NCI-H1092 (cell line): ENCODE data around the gene ENTPD6.
A peak's percentile ranks its signal among the peaks of the same experiment; 100 is the strongest.

Experiments
- DNase-seq: peaks from one replicate; lab custom pipeline; 2025; lab: John Stamatoyannopoulos, UW

ENTPD6 gene

DNA sequence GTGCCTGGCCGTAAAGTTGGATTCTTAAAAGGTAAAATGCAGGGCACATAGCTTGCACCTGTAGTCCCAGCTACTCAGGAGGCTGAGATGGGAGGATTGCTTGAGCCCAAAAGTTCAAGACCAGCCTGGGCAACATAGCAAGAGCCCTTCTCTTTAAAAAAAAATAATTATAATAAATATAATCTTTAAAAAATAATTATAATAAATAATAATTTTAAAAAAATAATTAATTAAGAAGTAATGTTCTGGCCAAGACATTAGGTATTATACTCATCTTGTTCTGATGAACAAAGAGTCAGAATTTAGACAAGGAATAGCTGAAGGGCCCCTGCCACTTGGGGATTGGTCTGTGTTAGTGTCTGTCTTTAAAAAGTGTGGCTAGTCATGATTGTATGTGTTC, 13.9 kb downstream of the ENTPD6 start:
- no peak for DNase-seq

DNA sequence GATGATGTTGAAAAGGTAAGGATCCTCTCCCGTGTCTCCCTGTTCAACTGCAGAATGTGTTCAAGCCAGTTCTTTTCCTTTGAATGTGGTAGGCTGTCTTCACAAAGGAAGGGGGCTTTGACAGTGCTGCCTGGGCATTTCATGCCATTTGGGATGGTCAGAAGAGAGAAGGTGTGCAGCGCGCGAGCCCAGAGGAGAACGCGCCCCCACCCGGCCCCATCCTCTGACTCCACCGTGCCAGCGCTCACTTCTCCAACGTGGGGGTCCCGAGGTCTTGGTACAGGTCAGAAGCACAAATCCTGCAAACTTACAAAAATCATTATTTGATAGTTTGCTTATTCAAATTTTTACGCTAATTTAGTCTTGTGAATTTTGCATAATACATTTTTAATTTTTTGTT, 14.4 kb downstream of the ENTPD6 start:
- no peak for DNase-seq

DNA sequence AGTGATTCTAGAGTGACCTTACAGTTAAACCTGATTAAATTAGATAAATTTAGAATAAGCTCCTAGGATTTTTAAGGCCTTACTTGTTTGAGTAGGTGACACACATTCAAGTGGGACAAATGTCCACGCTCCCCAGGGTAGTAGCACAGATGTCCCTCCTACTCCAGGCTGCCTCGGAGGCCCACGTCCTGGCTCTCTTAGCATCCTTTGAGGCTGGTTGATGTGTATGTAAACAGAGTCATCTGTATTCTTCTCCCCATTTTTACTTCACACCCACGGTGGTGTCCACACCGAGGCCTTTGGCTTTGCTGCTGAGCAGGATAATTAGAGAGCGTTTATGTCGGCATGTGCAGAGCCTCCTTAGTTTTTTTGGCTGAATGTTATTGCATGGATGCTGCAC, 15.8 kb downstream of the ENTPD6 start:
- no peak for DNase-seq

DNA sequence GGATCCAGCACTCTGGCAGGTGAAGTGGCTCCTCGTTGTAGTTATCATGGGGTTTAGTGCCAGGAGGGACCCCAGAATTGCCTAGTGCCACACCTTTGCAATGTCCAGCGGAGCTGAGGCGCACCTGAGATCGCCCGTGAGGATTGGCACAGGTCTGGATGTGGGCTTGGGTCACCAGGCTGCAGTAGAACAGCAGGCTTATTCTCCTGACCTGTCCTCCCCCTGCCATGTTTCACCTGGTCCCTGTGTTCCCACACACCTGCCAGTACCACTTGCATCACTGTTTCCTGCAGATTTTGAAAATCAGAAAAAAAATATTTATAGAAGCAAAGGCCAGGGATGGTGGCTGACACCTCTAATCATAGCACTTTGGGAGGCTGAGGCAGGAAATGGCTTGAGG, 16.7 kb downstream of the ENTPD6 start:
- no peak for DNase-seq

DNA sequence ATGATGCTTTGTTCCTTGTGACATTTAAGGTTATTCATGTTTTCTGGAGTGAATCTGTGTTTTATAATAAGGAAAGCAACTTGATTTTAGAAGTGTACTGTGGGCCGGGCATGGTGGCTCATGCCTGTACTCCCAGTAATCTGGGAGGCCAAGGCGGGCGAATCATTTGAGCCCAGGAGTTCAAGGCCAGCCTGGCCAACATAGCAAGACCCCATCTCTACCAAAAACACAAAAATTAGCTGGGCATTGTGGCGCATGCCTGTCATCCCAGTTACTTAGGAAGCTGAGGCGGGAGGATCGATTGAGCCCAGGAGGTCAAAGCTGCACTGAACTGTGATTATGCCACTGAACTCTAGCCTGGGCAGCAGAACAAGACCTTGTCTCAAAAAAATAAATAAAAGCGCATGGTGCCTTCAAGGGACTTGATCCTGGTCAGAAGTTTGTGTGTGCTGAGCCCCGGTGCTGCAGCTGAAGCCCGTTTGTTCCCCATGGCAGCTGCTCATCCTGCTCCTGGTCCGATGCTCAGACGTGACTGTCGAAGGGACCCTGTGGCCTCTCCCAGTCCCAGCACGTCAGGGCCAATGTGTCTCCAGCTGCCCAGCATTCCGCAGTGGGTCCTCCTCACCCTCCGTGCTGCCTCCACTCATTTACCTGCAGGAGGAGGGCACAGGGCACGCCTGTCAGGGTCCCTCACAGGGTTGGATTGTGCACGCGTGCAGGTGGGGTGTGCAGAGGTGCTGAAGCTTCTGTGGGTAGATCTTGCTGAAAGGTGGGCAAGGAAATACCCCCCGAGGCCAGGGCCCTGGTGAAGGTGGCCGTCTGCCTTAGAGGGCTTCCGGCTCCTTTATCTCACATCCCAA, 18.3 kb downstream of the ENTPD6 start:
- no peak for DNase-seq

DNA sequence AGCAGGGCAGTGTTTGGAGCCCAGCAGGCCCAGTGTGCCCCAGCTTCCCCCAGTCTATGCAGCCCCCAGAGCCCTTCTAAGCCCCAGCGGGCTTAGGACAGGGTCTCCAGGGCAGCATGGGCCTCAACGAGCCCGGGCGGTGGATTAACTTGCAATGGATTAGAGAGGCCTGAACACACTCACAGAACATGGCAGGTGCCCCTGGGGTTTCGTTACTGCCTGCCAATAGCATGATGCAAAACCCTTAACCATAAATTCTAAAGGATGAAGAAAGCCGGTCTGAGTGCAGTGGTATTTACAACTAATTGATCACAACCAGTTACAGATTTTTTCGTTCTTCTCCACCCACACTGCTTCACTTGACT, 18.9 kb downstream of the ENTPD6 start:
- no peak for DNase-seq

DNA sequence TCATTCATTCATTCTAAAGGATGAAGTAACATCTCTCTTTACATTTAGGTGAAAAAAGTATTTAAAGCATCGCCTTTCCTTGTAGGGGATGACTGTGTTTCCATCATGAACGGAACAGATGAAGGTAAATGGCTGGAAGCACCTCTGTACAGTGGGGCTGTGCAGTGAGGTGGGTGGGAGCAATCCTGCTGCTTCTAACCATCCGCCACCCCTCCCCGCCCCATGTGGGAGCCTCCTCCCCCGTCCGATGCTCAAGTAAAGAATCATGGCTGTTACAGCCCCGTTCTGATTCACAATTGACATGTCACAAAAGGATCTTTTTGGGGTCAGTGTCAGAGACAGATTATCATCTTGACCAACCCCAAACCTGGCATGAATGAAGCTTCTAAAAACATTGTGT, 19.3 kb downstream of the ENTPD6 start:
- DNase-seq: no peak

DNA sequence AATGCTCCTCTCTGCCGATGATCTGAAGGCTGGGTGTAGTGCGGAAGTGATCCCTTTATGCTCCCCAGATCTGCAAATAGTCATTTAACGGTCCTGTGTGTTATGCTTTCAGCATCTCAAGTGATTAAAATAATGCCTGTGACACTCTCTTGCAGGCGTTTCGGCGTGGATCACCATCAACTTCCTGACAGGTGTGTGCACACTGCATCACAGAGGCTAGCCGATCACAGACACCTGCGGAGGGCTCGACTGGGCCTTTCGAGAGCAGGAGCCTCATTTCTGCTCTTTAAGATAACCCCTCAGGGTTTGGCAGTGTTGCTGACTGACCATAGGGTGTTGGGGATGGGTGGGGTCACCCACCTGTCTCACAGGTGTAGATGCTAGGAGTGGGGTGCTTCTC, 20.0 kb downstream of the ENTPD6 start:
- DNase-seq: no peak

DNA sequence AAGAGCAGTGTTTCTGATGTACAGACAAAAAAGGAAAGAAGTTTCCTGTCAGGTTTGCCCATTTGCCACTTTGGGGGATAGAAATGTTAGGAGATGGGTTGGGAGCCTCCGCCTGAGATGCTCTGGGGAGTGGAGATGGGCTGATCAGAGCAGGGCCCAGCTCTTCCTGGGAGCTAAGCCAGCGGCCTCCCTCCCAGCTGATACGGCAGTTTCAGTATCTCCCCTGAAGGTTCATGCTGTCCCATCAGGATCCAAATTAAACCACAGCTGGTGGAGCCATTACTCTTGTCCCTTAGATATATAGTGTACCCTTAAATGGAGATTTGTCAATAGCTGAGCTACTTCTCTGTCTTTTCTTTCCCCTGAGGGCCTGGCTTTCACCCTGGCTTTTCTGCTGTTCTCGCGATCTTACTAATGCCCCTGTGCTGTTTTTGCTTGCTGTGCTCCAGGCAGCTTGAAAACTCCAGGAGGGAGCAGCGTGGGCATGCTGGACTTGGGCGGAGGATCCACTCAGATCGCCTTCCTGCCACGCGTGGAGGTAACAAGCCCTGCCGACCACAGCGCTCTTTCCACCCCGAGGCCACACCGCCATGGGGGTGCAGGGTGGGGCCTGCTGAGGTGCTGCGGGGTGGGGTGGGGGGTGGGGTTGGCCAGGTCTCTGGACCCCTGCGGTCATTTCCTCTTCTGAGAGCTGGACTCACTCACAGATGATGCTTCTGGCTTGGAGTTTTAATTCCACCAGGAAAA, 20.9 kb downstream of the ENTPD6 start:
- DNase-seq: no peak

DNA sequence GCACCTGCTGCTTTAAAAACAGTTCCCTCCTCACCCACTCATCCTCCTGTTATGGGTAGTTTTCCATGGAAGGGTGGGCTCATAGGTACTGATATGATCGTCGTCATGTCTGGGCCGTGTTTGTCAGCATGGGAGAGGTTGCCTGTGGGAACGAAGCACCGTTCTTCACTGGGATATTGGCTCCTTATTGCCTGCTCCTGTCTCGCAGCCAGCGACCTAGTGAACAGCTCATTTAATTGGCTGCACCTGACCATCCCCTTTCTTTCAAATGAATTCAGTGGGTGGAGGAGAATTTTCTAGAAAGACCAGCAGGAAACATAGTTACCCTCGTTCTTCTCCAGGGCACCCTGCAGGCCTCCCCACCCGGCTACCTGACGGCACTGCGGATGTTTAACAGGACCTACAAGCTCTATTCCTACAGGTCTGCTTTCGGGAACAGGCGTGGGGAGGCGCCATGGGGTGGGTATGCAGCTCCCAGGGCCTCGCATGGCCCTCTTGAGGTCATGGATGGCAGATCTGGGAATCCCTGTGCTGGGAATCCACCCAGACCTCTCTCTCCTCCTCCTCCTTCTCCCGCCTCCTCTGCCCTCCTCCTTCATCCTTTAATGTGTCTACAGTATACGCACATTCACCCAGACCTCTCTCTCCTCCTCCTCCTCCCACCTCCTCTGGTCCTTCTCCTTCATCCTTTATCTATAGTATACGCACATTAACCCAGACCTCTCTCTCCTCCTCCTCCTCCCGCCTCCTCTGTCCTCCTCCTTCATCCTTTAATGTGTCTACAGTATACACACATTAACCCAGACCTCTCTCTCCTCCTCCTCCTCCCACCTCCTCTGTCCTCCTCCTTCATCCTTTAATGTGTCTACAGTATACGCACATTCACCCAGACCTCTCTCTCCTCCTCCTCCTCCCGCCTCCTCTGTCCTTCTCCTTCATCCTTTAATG, 21.9 kb downstream of the ENTPD6 start:
- DNase-seq: no peak

DNA sequence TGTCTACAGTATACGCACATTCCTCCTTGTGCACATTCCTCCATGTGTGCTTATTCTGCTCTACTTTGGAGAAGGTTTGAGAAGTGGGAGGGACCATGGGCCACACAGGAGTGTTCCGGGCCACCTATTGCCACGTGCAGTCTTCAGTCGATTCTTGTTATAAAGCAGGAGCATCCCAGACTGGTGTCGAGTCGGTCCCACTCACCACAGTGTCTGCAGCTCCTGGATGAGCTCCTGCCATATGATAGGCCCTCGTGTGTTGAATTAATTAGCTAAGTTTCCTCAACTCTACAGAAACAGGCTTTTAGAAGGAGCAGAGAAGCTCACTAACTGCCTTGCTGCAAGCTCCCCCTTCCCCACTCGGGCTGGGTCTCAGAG, 22.6 kb downstream of the ENTPD6 start:
- DNase-seq: no peak

DNA sequence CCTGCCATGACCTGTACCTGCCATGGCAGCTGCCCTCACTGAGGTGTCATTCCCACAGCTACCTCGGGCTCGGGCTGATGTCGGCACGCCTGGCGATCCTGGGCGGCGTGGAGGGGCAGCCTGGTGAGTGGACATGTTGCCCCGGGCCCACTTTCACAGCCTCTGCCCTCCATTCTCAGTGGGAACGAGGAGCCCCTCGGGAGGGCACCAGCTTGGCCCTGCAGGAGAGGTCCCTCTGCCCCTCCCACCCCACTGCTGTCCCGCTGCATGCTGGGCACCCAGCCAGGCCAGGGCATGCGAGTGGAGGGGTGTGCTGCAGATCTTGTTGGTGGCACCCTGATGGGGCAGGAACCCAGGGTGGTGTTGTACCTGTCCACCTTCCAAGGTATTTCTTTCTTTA, 23.0 kb downstream of the ENTPD6 start:
- no peak for DNase-seq

DNA sequence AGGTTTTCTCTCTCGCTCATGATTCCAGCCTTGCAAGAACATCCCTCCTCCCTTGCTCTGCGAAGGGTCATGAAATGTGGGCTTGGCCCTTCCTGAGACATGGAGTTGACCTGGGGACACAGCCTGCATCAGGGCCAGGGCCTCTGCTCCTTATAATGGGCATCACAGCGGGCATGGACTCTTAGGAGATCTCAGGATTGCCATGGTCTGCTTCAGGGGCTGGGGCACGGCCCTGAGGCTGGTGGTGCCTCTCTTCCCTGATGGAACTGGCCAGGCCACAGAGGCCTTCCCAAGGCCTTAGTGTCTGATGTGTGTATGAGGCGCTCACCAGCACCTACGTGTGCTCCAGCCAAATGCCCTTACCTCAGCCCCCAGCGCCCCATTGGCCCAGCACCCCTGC, 23.9 kb downstream of the ENTPD6 start:
- no peak for DNase-seq

DNA sequence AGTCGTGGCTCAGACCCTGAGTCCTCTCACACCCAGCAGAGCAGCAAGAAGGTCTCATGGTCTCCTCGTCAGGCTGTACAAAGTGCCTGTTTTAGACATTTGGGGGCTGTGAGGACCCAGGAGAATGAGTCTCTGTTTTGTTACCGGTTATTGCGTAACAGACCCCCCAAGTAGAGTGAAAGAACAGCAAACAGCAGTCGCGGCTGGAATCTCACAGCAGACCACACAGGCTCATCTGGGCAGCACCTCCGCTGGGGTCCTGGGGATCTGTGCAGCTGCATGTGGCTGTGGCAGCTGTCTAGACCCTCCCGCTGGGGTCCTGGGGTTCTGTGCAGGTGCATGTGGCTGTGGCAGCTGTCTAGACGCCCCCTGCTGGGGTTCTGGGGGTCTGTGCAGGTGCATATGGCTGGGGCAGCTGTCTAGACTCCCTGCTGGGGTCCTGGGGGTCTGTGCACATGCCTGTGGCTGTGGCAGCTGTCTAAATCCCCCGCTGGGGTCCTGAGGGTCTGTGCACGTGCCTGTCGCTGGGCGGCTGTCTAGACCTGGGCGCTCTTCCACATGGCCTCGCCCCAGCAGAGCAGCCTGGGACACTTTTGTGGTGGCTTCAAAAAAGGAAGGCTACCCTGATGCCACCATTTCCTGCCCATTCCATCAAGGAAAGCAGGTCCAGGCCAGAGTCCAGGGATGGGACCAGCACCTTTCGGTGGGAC, 24.7 kb downstream of the ENTPD6 start:
- no peak for DNase-seq

DNA sequence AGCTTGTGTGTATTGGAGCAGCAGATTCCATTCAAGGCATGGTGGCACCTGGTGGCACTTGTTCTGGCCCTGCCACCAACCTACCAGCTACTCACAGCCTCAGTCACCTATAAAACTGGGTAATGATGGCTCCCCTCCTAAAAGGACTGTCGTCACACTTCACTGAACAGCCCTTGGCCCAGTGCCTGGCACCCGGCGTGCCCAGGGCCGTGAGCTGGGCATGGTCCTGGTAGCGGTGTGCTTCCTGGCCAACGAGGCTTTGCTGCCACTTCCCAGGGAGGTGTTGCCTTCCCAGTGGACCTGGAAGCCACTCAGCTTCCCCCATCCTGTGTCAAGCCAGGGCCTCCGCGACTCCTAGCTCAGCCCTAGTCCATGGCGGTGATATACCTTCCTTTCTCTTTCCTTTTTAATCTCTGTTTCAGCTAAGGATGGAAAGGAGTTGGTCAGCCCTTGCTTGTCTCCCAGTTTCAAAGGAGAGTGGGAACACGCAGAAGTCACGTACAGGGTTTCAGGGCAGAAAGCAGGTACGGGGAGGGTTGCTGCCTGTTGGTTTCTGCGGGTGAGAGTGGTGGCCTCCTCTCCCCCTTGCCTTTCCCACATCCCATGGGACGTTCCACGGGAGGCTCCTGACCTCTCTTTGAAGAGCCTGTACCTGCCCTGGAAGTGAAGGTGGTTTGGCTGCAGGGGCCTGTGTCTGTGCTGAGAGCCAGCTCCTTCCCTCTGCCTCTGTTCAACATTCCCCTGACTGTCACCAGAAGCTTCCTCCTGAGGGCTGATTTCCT, 25.5 kb downstream of the ENTPD6 start:
- peak; percentile 76 for DNase-seq

DNA sequence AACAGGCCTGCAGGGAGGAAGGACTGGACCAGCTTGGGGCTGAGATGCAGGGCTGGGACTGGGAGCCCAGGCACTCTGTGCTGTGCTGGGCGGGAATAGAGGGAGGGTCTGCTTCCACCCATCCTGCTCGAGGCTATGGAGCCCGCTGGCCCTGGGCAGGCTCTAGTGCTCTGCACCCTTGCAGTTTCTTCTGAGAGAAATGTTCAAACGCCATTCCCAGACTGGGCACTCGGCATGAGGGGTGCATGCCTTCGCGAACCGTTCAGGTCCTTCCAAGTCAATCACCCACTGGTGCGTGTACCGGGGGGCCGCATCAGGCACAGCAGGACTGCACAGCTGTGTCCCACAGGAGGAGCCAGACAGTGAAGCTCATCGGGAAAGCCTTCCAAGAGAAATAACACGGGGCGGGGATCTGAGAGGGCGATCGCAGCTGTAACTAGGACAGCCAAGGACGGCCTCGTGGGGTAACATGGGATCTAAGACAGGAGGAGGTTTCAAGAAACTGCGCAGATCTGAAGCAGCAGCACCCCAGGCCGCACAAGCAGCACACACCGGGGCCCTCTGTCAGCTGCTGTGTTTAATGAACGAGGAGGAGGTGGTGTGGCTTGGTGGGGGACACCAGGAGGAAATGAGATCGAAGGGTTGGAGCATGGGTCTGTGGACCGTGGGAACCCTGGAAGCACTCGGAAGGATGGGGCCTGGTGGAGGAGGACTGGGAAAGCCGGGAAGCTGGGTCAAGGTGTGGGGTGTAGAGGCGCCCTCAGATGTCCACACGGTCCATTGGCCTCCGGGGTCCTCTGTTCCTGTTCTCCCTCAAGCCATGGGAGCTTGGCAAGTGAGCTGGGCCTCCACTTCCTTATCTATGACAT, 26.3 kb downstream of the ENTPD6 start:
- no peak for DNase-seq

DNA sequence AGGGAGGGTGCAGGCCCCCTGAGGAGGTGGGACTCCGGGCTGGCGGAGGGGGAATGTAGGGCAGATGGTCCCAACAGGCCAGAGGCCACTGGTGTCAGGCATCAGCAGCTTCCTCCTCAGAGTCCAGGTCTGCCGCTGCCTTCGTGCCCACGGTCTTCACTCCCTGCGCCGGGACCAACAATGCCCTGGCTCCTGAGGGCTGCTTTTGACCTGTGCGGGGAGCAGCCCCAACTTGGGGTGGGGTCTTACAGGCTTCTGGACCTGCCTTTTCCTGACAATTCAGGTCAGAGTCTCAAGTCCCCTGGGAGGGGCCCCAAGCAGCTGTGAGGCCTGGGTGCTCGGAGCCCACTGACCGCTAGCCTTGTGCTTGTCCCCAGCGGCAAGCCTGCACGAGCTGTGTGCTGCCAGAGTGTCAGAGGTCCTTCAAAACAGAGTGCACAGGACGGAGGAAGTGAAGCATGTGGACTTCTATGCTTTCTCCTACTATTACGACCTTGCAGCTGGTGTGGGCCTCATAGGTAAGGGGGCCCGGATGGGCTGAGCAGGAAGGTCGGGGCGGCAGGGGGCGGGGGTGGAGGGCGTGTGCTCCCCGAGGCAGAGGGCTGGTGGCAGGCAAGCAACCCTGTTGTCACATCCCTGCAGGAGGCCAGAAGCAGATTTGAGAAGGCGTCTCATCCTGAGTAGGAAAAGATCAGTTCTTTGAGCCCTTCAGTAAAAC, 27.1 kb downstream of the ENTPD6 start:
- DNase-seq: no peak

DNA sequence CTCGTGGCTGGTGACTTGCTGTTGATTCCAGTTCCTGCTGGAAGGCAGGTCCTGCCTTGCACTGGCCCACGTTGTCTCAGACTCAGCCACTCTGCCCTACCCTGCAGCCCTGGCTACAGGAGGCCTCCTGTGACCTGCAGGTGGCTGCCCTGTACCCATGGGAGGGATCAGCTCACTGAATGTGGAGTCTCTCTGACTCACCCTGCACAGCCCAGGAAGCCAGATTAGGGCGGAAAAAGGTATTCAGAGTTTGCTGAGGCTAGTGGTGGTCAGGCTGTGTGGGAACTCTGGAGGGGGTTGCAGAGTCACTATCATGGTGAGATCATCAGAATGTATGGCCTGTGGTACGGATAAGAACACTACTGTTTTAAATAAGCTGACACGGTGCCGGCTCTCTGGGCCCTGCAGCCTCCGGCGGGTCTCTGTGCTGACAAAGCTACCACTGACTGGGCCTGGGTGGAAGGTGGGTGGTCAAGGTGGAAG, 27.7 kb downstream of the ENTPD6 start:
- DNase-seq: no peak
